Metanephros (tissue), 1 donor: ENCODE results near the gene CLRN3. TPM values are rescaled to one million over a fixed set of nuclear protein-coding genes. Genes with fewer than 3 reads are reported as not detected.

Experiments
- total RNA-seq: library from RNA; depleted of rRNA; stranded (reverse); fragments of >200 nt; gene quantifications from one replicate; pipeline ENCODE4 v1.2.3, GENCODE V29; 2014

CLRN3 gene
- total RNA-seq = 6.5 TPM

GRCh38 chr10:127892743-127893142 is at the start of gene CLRN3:
TSS of gene CLRN3 (minus strand) at chr10:127892941. CDS start at chr10:127892784, 157 bp downstream.

GRCh38 chr10:127906548-127907377 is 14.0 kb upstream of the CLRN3 start, which contains the start of gene PTPRE:
TSS of gene PTPRE (plus strand) at chr10:127907103. CDS start at chr10:128040882, 133,779 bp downstream.

Other genes starting within 250 kb of the CLRN3 start
- 0.47 TPM for gene FOXI2, start 155.8 kb downstream of the CLRN3 start, total RNA-seq
- 17.3 TPM for gene PTPRE, start 14.2 kb upstream of the CLRN3 start, total RNA-seq
- gene MKI67, start 233.5 kb upstream of the CLRN3 start, total RNA-seq = 17.6 TPM